Measurements from ENCODE around the gene ZNF679. TPM values are rescaled to one million over a fixed set of nuclear protein-coding genes. Genes with fewer than 3 reads are reported as not detected.
A peak's percentile ranks its signal among the peaks of the same experiment; 100 is the strongest.

The ZNF679 gene
- polyA plus RNA-seq, 3 donors = not detected

GRCh38 chr7:64300641-64301405 lies 72.5 kb downstream of the ZNF679 start:
- H3K4me1 ChIP-seq (ENCODE audit: control insufficient read depth in 1 of 2, insufficient read depth in 2 of 2, low read length in 2 of 2) = peaks cover 9 to 15% of the 10 kb centered on the region in 2 donors
- no peak overlapping the region for H2AFZ ChIP-seq (ENCODE audit: insufficient read depth, low read depth, low read length, poor library complexity, severe bottlenecking)
- H3K9me3 ChIP-seq (replicated peaks in 1 of 2; ENCODE audit: control insufficient read depth in 1 of 2, insufficient read depth in 1 of 2, low read length in 2 of 2) = peaks cover 41 to 53% of the 10 kb centered on the region in 2 donors
- H3K9me3 Mint-ChIP-seq = peaks cover 10 to 66% (median 41%) of the 10 kb centered on the region in 7 donors
- no peak overlapping the region for H3K27ac ChIP-seq (ENCODE audit: low read depth in 1 of 2, low read length in 2 of 2)
- H3K4me1 Mint-ChIP-seq = peaks cover 18% of the 10 kb centered on the region
- no peak overlapping the region for H3K4me3 Mint-ChIP-seq
- DNase-seq = peak in 1 of 3 donors; percentile 14
- H3K27me3 Mint-ChIP-seq (ENCODE audit: low read depth in 3 of 3) = no peaks in the 10 kb centered on the region
- no peaks in the 10 kb centered on the region for H3K27me3 ChIP-seq (ENCODE audit: control insufficient read depth in 2 of 2, insufficient read depth in 2 of 2, low read length in 2 of 2)
- H3K79me2 ChIP-seq (ENCODE audit: insufficient read depth, low read length) = no peaks in the 10 kb centered on the region
- no peaks in the 10 kb centered on the region for H4K20me1 ChIP-seq (ENCODE audit: insufficient read depth, low read length)
- no peaks in the 10 kb centered on the region for H3K36me3 Mint-ChIP-seq
- no peak overlapping the region for H3K4me3 ChIP-seq (replicated peaks in 1 of 3; ENCODE audit: low read depth in 2 of 3, low read length in 3 of 3)
- intact Hi-C loops (cut with micrococcal nuclease) = loop anchor here in 1 of 2 donors (10.0 kb wide), 1 partner anchor 1074 kb away; the partner anchor contains the start of gene ZNF92
- no peak overlapping the region for H3K9ac ChIP-seq (ENCODE audit: insufficient read depth, low read length, poor library complexity, severe bottlenecking)
- no peak overlapping the region for H3K27ac Mint-ChIP-seq
- no peak overlapping the region for H3K4me2 ChIP-seq (replicated peaks; ENCODE audit: extremely low read depth, low read length, poor library complexity, severe bottlenecking)
- H3K36me3 ChIP-seq (replicated peaks in 1 of 2; ENCODE audit: control insufficient read depth in 1 of 2, insufficient read depth in 2 of 2, low read length in 2 of 2) = no peaks in the 10 kb centered on the region
- TF ChIP-seq CTCF (IDR thresholded peaks at IDR 0.05) = no peak
- WGBS (ENCODE audit: insufficient coverage) = 94% methylated on average over 8 of the region's 9 CpGs

- peak; percentile 88 to 93 (median 92) for DNase-seq
- no peaks in the 10 kb centered on the region for H3K27me3 ChIP-seq (ENCODE audit: control insufficient read depth in 2 of 2, insufficient read depth in 2 of 2, low read length in 2 of 2)
- Mint-ChIP-seq H3K9me3 (peaks cover 0 to 22% (median 15%) of the 10 kb centered on the region in 7 donors), H3K27me3 (ENCODE audit: low read depth in 3 of 3) (peaks cover 0 to 3% (median 1%) of the 10 kb centered on the region in 3 donors), H3K4me1 (peaks cover 39% of the 10 kb centered on the region), H3K36me3 (no peaks in the 10 kb centered on the region), H3K4me3 (peak overlapping the region; percentile 92 to 96), H3K27ac (peak overlapping the region; percentile 78 to 93 (median 90))
- peaks cover 6 to 9% of the 10 kb centered on the region in 2 donors for H3K9me3 ChIP-seq (replicated peaks in 1 of 2; ENCODE audit: control insufficient read depth in 1 of 2, insufficient read depth in 1 of 2, low read length in 2 of 2)
- no peaks in the 10 kb centered on the region for H3K36me3 ChIP-seq (replicated peaks in 1 of 2; ENCODE audit: control insufficient read depth in 1 of 2, insufficient read depth in 2 of 2, low read length in 2 of 2)
- no peaks in the 10 kb centered on the region for H4K20me1 ChIP-seq (ENCODE audit: insufficient read depth, low read length)
- H3K4me3 ChIP-seq (replicated peaks in 1 of 3; ENCODE audit: low read depth in 2 of 3, low read length in 3 of 3) = peak overlapping the region; percentile 48 to 83 (median 55)
- peak; percentile 18 for TF ChIP-seq CTCF (IDR thresholded peaks at IDR 0.05)
- peak overlapping the region; percentile 89 for H3K4me2 ChIP-seq (replicated peaks; ENCODE audit: extremely low read depth, low read length, poor library complexity, severe bottlenecking)
- H3K9ac ChIP-seq (ENCODE audit: insufficient read depth, low read length, poor library complexity, severe bottlenecking) = peak overlapping the region; percentile 66
- peak overlapping the region; percentile 96 for H2AFZ ChIP-seq (ENCODE audit: insufficient read depth, low read depth, low read length, poor library complexity, severe bottlenecking)
- intact Hi-C loops (cut with micrococcal nuclease) = loop anchor here in 1 of 2 donors (10.0 kb wide), 1 partner anchor 1067 kb away; the partner anchor contains the start of gene ZNF92
- H3K27ac ChIP-seq (ENCODE audit: low read depth in 1 of 2, low read length in 2 of 2) = peak overlapping the region; percentile 48 to 82
- H3K4me1 ChIP-seq (ENCODE audit: control insufficient read depth in 1 of 2, insufficient read depth in 2 of 2, low read length in 2 of 2) = peaks cover 19 to 31% of the 10 kb centered on the region in 2 donors
- no peaks in the 10 kb centered on the region for H3K79me2 ChIP-seq (ENCODE audit: insufficient read depth, low read length)
- WGBS (ENCODE audit: insufficient coverage) = 3% methylated on average over 33 of the region's 33 CpGs
These were observed 79.2 kb downstream of the ZNF679 start for GRCh38 chr7:64307254-64308015.
